ENCODE results near the gene IKZF1. TPM values are rescaled to one million over a fixed set of nuclear protein-coding genes. Genes with fewer than 3 reads are reported as not detected.

IKZF1 gene
- total and polyA plus RNA-seq, 9 of the 15 experiments (the other 6 are each of a cell fraction or from before 2014, with no cell fraction given): 12.6 to 85.3 (median 44.7) TPM

- TF ChIP-seq RB1 (IDR thresholded peaks at IDR 0.05; ENCODE audit: low read depth) (no peak), NR2C1 (IDR thresholded peaks at IDR 0.05) (no peak), NR2C1 (tag; IDR thresholded peaks at IDR 0.05) (no peak), PTTG1 (tag; IDR thresholded peaks at IDR 0.05; ENCODE audit: low read depth) (no peak), LARP7 (IDR thresholded peaks at IDR 0.05) (no peak)
Measured at GRCh38 chr7:50399635-50400034, 95.1 kb downstream of the IKZF1 start (continued).

- TF ChIP-seq ZNF217 (CRISPR knock-in tag; IDR thresholded peaks at IDR 0.05): no peak
- TF ChIP-seq HNRNPL (IDR thresholded peaks at IDR 0.05; ENCODE audit: low read depth, low read length): no peak
- peak; percentile 56; the same call in 1 of the 2 replicates for TF ChIP-seq ZBTB33 (CRISPR knock-in tag; IDR thresholded peaks at IDR 0.05)
- no peak for TF ChIP-seq E2F4 (CRISPR knock-in tag; IDR thresholded peaks at IDR 0.05; ENCODE audit: low read depth)
- TF ChIP-seq ARNT (IDR thresholded peaks at IDR 0.05): no peak
- TF ChIP-seq BCOR (IDR thresholded peaks at IDR 0.05): no peak
- ATAC-seq (no peak), FAIRE-seq (no peak), DNase-seq (ENCODE audit: extremely low read depth in 1 of 4, low spot score in 3 of 4) (no peak)
- no peak overlapping the region for H3K4me2 ChIP-seq (ENCODE audit: insufficient read depth, low read length)
- H3K27ac ChIP-seq (ENCODE audit: extremely low read depth, low read depth, low read length): no peak overlapping the region
- WGBS (ENCODE audit: insufficient coverage, low coverage, missing lambda C conversion rate): 99% methylated on average over 14 of the region's 41 CpGs
- peaks cover 70% of the 10 kb centered on the region for H3K36me3 ChIP-seq (ENCODE audit: control insufficient read depth, insufficient read depth, low read length)
- H2AFZ ChIP-seq (ENCODE audit: low read depth, low read length): no peak overlapping the region
- no peaks in the 10 kb centered on the region for H3K27me3 ChIP-seq (ENCODE audit: control insufficient read depth in 2 of 2, insufficient read depth in 2 of 2, low read length in 2 of 2)
- H3K9me1 ChIP-seq (ENCODE audit: control insufficient read depth, insufficient read depth, low read length): no peaks in the 10 kb centered on the region
- no peaks in the 10 kb centered on the region for H3K4me1 ChIP-seq (replicated peaks in 1 of 2; ENCODE audit: control insufficient read depth in 2 of 2, insufficient read depth in 2 of 2, low read length in 2 of 2)
- BruUV-seq (replicated peaks): no TSS peak
- H4K20me1 ChIP-seq (replicated peaks; ENCODE audit: control insufficient read depth, insufficient read depth, low read length): no peaks in the 10 kb centered on the region
- intact Hi-C loops (cut with micrococcal nuclease): no loop called here
- no peaks in the 10 kb centered on the region for H3K79me2 ChIP-seq (ENCODE audit: control insufficient read depth, insufficient read depth, low read length)
- ChIA-PET CTCF (ENCODE audit: low intra/inter-chr PET ratio) (no interaction called here), POLR2A (no interaction called here)
- H3K4me3 ChIP-seq: no peak overlapping the region
- H3K9me3 ChIP-seq (replicated peaks; ENCODE audit: control insufficient read depth, insufficient read depth, low read depth, low read length): no peaks in the 10 kb centered on the region
- in situ Hi-C loops (cut with MboI): no loop called here
- H3K9ac ChIP-seq (ENCODE audit: insufficient read depth in 1 of 2, low read depth in 2 of 2, low read length in 2 of 2): no peak overlapping the region
Measured at GRCh38 chr7:50400114-50400513, 95.6 kb downstream of the IKZF1 start.
